Measurements from ENCODE around the gene GATC. TPM values are rescaled to one million over a fixed set of nuclear protein-coding genes. Genes with fewer than 3 reads are reported as not detected.

GATC gene
- total RNA-seq, 2 experiments from 2014 or later, result 26.3 to 36.3 TPM

GRCh38 chr12:120416490-120417216 lies 29.6 kb upstream of the GATC start:
- H3K4me1 Mint-ChIP-seq, result no peaks in the 10 kb centered on the region
- POLR2A ChIA-PET, result no interaction called here
- no peaks in the 10 kb centered on the region for H3K36me3 Mint-ChIP-seq (ENCODE audit: low read depth)
- intact Hi-C loops (cut with DNase I, micrococcal nuclease), result no loop called here
- DNase-seq, result no peak
- H3K27me3 Mint-ChIP-seq, result peaks cover 2% of the 10 kb centered on the region
- ATAC-seq, result no peak
- no peaks in the 10 kb centered on the region for H3K9me3 Mint-ChIP-seq (ENCODE audit: low read depth)
- no peak overlapping the region for H3K27ac Mint-ChIP-seq
- CTCF ChIA-PET, result interaction anchor here (0.7 kb wide), 1 partner anchor 13 kb away, joined by 3 read pairs; no protein-coding TSS in a partner anchor
- no peak overlapping the region for H3K4me3 Mint-ChIP-seq

GRCh38 chr12:120417917-120418580 lies 28.2 kb upstream of the GATC start:
- Mint-ChIP-seq H3K4me3 (no peak overlapping the region), H3K36me3 (ENCODE audit: low read depth) (no peaks in the 10 kb centered on the region), H3K9me3 (ENCODE audit: low read depth) (no peaks in the 10 kb centered on the region), H3K27ac (no peak overlapping the region), H3K4me1 (no peaks in the 10 kb centered on the region), H3K27me3 (peaks cover 2% of the 10 kb centered on the region)
- CTCF ChIA-PET, result interaction anchor here (1.0 to 1.2 kb wide), 2 partner anchors 11 to 14 kb away, joined by 3 to 4 read pairs; no protein-coding TSS in a partner anchor
- DNase-seq, result no peak
- intact Hi-C loops (cut with DNase I, micrococcal nuclease), result no loop called here
- ATAC-seq, result no peak
- POLR2A ChIA-PET, result no interaction called here

- H3K9me3 Mint-ChIP-seq (ENCODE audit: low read depth), result no peaks in the 10 kb centered on the region
- intact Hi-C loops (cut with DNase I, micrococcal nuclease), result no loop called here
- DNase-seq (no peak), ATAC-seq (no peak)
- peaks cover 2% of the 10 kb centered on the region for H3K27me3 Mint-ChIP-seq
- H3K4me3 Mint-ChIP-seq, result no peak overlapping the region
- H3K27ac Mint-ChIP-seq, result no peak overlapping the region
- H3K4me1 Mint-ChIP-seq, result no peaks in the 10 kb centered on the region
- no peaks in the 10 kb centered on the region for H3K36me3 Mint-ChIP-seq (ENCODE audit: low read depth)
- POLR2A ChIA-PET, result no interaction called here
- CTCF ChIA-PET, result no interaction called here
Measured at GRCh38 chr12:120421701-120422100, 24.5 kb upstream of the GATC start.

- Mint-ChIP-seq H3K4me3 (no peak overlapping the region), H3K27ac (no peak overlapping the region), H3K4me1 (no peaks in the 10 kb centered on the region), H3K27me3 (no peaks in the 10 kb centered on the region), H3K36me3 (ENCODE audit: low read depth) (no peaks in the 10 kb centered on the region), H3K9me3 (ENCODE audit: low read depth) (no peaks in the 10 kb centered on the region)
- ChIA-PET CTCF (interaction anchor here (0.6 to 1.5 kb wide), 3 partner anchors 16 to 503 kb away, joined by 3 to 5 read pairs (median 3); no protein-coding TSS in a partner anchor), POLR2A (no interaction called here)
- intact Hi-C loops (cut with DNase I, micrococcal nuclease), result no loop called here
- DNase-seq, result no peak
- no peak for ATAC-seq
Measured at GRCh38 chr12:120422892-120423456, 23.3 kb upstream of the GATC start.

GRCh38 chr12:120425797-120426196 lies 20.4 kb upstream of the GATC start:
- no peak overlapping the region for H3K27ac Mint-ChIP-seq

GRCh38 chr12:120428597-120429229 lies 17.5 kb upstream of the GATC start:
- ChIA-PET POLR2A (interaction anchor here (0.7 kb wide), 1 partner anchor 132 kb away, joined by 3 read pairs; no protein-coding TSS in a partner anchor), CTCF (interaction anchor here (0.7 to 3.6 kb wide), 8 partner anchors 10 to 605 kb away, joined by 3 to 12 read pairs (median 4); partner anchors contain the start of gene COX6A1)
- Mint-ChIP-seq H3K27me3 (peaks cover 10% of the 10 kb centered on the region), H3K27ac (no peak overlapping the region), H3K9me3 (ENCODE audit: low read depth) (no peaks in the 10 kb centered on the region), H3K4me1 (peaks cover 16% of the 10 kb centered on the region), H3K36me3 (ENCODE audit: low read depth) (no peaks in the 10 kb centered on the region), H3K4me3 (no peak overlapping the region)
- DNase-seq (no peak), ATAC-seq (no peak)
- intact Hi-C loops (cut with DNase I, micrococcal nuclease), result no loop called here

More at GRCh38 chr12:120425797-120426196, 20.4 kb upstream of the GATC start:
- ChIA-PET CTCF (no interaction called here), POLR2A (no interaction called here)
- Mint-ChIP-seq H3K4me3 (no peak overlapping the region), H3K9me3 (ENCODE audit: low read depth) (no peaks in the 10 kb centered on the region), H3K4me1 (peaks cover 5% of the 10 kb centered on the region), H3K27me3 (peaks cover 4% of the 10 kb centered on the region), H3K36me3 (ENCODE audit: low read depth) (no peaks in the 10 kb centered on the region)
- intact Hi-C loops (cut with DNase I, micrococcal nuclease), result no loop called here
- no peak for DNase-seq
- ATAC-seq, result no peak

GRCh38 chr12:120429368-120429767 lies 16.9 kb upstream of the GATC start:
- Mint-ChIP-seq H3K4me3 (no peak overlapping the region), H3K27me3 (peaks cover 10% of the 10 kb centered on the region)

GRCh38 chr12:120432772-120433525 lies 13.3 kb upstream of the GATC start:
- POLR2A ChIA-PET, result interaction anchor here (0.7 kb wide), 1 partner anchor 140 kb away, joined by 3 read pairs; the partner anchor contains the start of gene RNU4-1
- no peak overlapping the region for H3K27ac Mint-ChIP-seq
- DNase-seq, result no peak

More at GRCh38 chr12:120429368-120429767, 16.9 kb upstream of the GATC start:
- CTCF ChIA-PET, result interaction anchor here (0.7 to 3.6 kb wide), 10 partner anchors 9 to 75 kb away, joined by 3 to 23 read pairs (median 4); partner anchors contain the start of gene COX6A1
- H3K36me3 Mint-ChIP-seq (ENCODE audit: low read depth), result no peaks in the 10 kb centered on the region
- intact Hi-C loops (cut with DNase I, micrococcal nuclease), result no loop called here
- DNase-seq, result no peak
- peaks cover 16% of the 10 kb centered on the region for H3K4me1 Mint-ChIP-seq
- H3K9me3 Mint-ChIP-seq (ENCODE audit: low read depth), result no peaks in the 10 kb centered on the region
- no peak overlapping the region for H3K27ac Mint-ChIP-seq
- POLR2A ChIA-PET, result interaction anchor here (0.7 kb wide), 1 partner anchor 131 kb away, joined by 3 read pairs; no protein-coding TSS in a partner anchor
- no peak for ATAC-seq

GRCh38 chr12:120437735-120438494 lies 8.3 kb upstream of the GATC start, which contains the start of gene COX6A1:
Gene COX6A1, plus strand, starts transcription at chr12:120438113. Its CDS starts 14 bp downstream, at chr12:120438127.
- intact Hi-C loops (cut with DNase I, micrococcal nuclease), result loop anchor here (1.0 to 10.0 kb wide), 17 partner anchors 8 to 426 kb away; partner anchors contain the start of genes GATC (in 2 of the 2), SRSF9 (in 2 of the 2), TRIAP1 (in 2 of the 2) and COQ5 (in 1 of the 2)
- Mint-ChIP-seq H3K4me1 (peaks cover 23% of the 10 kb centered on the region), H3K9me3 (ENCODE audit: low read depth) (no peaks in the 10 kb centered on the region), H3K27ac (peak within 1 kb of the TSS; percentile 99), H3K4me3 (peak within 1 kb of the TSS; percentile 99), H3K36me3 (ENCODE audit: low read depth) (peaks cover 29% of the 10 kb centered on the region), H3K27me3 (peaks cover 4% of the 10 kb centered on the region)
- ChIA-PET CTCF (interaction anchor here (0.5 to 2.1 kb wide), 16 partner anchors 9 to 858 kb away, joined by 3 to 9 read pairs (median 3); partner anchors contain the start of genes DYNLL1 and POP5), POLR2A (interaction anchor here (1.0 to 2.1 kb wide), 4 partner anchors 29 to 237 kb away, joined by 3 to 11 read pairs (median 4); partner anchors contain the start of genes POP5, RNU4-2 and RPLP0)
- peak; percentile 97 for ATAC-seq
- peak; percentile 99 for DNase-seq

More at GRCh38 chr12:120432772-120433525, 13.3 kb upstream of the GATC start:
- Mint-ChIP-seq H3K9me3 (ENCODE audit: low read depth) (no peaks in the 10 kb centered on the region), H3K27me3 (peaks cover 10% of the 10 kb centered on the region), H3K4me1 (peaks cover 20% of the 10 kb centered on the region), H3K4me3 (no peak overlapping the region), H3K36me3 (ENCODE audit: low read depth) (no peaks in the 10 kb centered on the region)
- ATAC-seq, result no peak
- CTCF ChIA-PET, result interaction anchor here (0.7 to 3.4 kb wide), 5 partner anchors 11 to 108 kb away, joined by 3 to 23 read pairs (median 5); no protein-coding TSS in a partner anchor
- intact Hi-C loops (cut with DNase I, micrococcal nuclease), result loop anchor here in 1 of 2 experiments (10.0 kb wide), 1 partner anchor 208 kb away; no protein-coding TSS in a partner anchor
